Measurements from ENCODE around the gene UACA.
A peak's percentile ranks its signal among the peaks of the same experiment; 100 is the strongest.

UACA gene

GRCh38 chr15:70680817-70681216 lies 82.5 kb downstream of the UACA start:
- no peak overlapping the region for H3K4me3 ChIP-seq (ENCODE audit: low read length)
- TF ChIP-seq CTCF (conservative IDR thresholded peaks at IDR 0.05; ENCODE audit: low read depth, low read length), result no peak
- no peak for DNase-seq (ENCODE audit: low read depth)

- TF ChIP-seq CTCF (conservative IDR thresholded peaks at IDR 0.05; ENCODE audit: low read depth, low read length), result no peak
- H3K4me3 ChIP-seq (ENCODE audit: low read length), result no peak overlapping the region
Measured at GRCh38 chr15:70679919-70680231, 83.5 kb downstream of the UACA start.

GRCh38 chr15:70672081-70672480 lies 91.3 kb downstream of the UACA start:
- no peak for DNase-seq (ENCODE audit: low read depth)
- H3K4me3 ChIP-seq (ENCODE audit: low read length), result no peak overlapping the region
- TF ChIP-seq CTCF (conservative IDR thresholded peaks at IDR 0.05; ENCODE audit: low read depth, low read length), result no peak

More at GRCh38 chr15:70679919-70680231, 83.5 kb downstream of the UACA start:
- no peak for DNase-seq (ENCODE audit: low read depth)

GRCh38 chr15:70670680-70671079 lies 92.7 kb downstream of the UACA start:
- DNase-seq (ENCODE audit: low read depth), result no peak
- TF ChIP-seq CTCF (conservative IDR thresholded peaks at IDR 0.05; ENCODE audit: low read depth, low read length), result peak; percentile 14
- no peak overlapping the region for H3K4me3 ChIP-seq (ENCODE audit: low read length)

GRCh38 chr15:70669966-70670658 lies 93.2 kb downstream of the UACA start:
- H3K4me3 ChIP-seq (ENCODE audit: low read length), result no peak overlapping the region
- DNase-seq (ENCODE audit: low read depth), result no peak

GRCh38 chr15:70669006-70669602 lies 94.3 kb downstream of the UACA start:
- H3K4me3 ChIP-seq (ENCODE audit: low read length), result no peak overlapping the region
- DNase-seq (ENCODE audit: low read depth), result no peak
- TF ChIP-seq CTCF (conservative IDR thresholded peaks at IDR 0.05; ENCODE audit: low read depth, low read length), result no peak

More at GRCh38 chr15:70669966-70670658, 93.2 kb downstream of the UACA start:
- no peak for TF ChIP-seq CTCF (conservative IDR thresholded peaks at IDR 0.05; ENCODE audit: low read depth, low read length)

GRCh38 chr15:70665599-70665998 lies 97.8 kb downstream of the UACA start:
- DNase-seq (ENCODE audit: low read depth), result no peak
- no peak for TF ChIP-seq CTCF (conservative IDR thresholded peaks at IDR 0.05; ENCODE audit: low read depth, low read length)
- no peak overlapping the region for H3K4me3 ChIP-seq (ENCODE audit: low read length)
